ENCODE results near the gene FNBP1. TPM values are rescaled to one million over a fixed set of nuclear protein-coding genes. Genes with fewer than 3 reads are reported as not detected.

FNBP1 gene
- total RNA-seq, 1 donor from 2014 or later: 63.5 TPM

GRCh38 chr9:129875687-129876395 lies 167.1 kb downstream of the FNBP1 start:
- Histone ChIP-seq H3K27me3 (ENCODE audit: insufficient read depth, low read length) (no peaks in the 10 kb centered on the region), H3K4me2 (ENCODE audit: low read length) (no peak overlapping the region), H2AFZ (ENCODE audit: low read depth, low read length) (no peak overlapping the region), H3K4me3 (ENCODE audit: insufficient read depth, low read depth, low read length) (no peak overlapping the region), H3K9ac (ENCODE audit: low read length) (no peak overlapping the region), H3K9me3 (ENCODE audit: insufficient read depth, low read depth, low read length) (no peaks in the 10 kb centered on the region), H3K36me3 (ENCODE audit: insufficient read depth, low read length) (peaks cover 2% of the 10 kb centered on the region), H3K79me2 (ENCODE audit: insufficient read depth, low read length) (no peaks in the 10 kb centered on the region), H3K27ac (ENCODE audit: low read depth, low read length) (no peak overlapping the region), H4K20me1 (ENCODE audit: insufficient read depth, low read length) (peaks cover 2% of the 10 kb centered on the region), H3K4me1 (ENCODE audit: insufficient read depth, low read length) (peaks cover 5% of the 10 kb centered on the region)
- H3K36me3 Mint-ChIP-seq (ENCODE audit: low read depth, unreplicated experiment): peaks cover 18% of the 10 kb centered on the region
- FAIRE-seq (no peak), DNase-seq (ENCODE audit: low read depth) (no peak)
- no peak overlapping the region for H3K4me3 Mint-ChIP-seq (ENCODE audit: unreplicated experiment)
- no peaks in the 10 kb centered on the region for H3K9me3 Mint-ChIP-seq (ENCODE audit: unreplicated experiment)
- no peaks in the 10 kb centered on the region for H3K4me1 Mint-ChIP-seq (ENCODE audit: low read depth, unreplicated experiment)
- TF ChIP-seq CTCF (IDR thresholded peaks at IDR 0.05; ENCODE audit: insufficient read depth, low read depth, low read length): no peak
- no peak for TF ChIP-seq EZH2 (IDR thresholded peaks at IDR 0.05; ENCODE audit: insufficient read depth, low read length)
- H3K27me3 Mint-ChIP-seq (ENCODE audit: low read depth, unreplicated experiment): no peaks in the 10 kb centered on the region
- H3K27ac Mint-ChIP-seq (ENCODE audit: unreplicated experiment): no peak overlapping the region

- H3K4me3 Mint-ChIP-seq (ENCODE audit: unreplicated experiment): no peak overlapping the region
- no peak for TF ChIP-seq EZH2 (IDR thresholded peaks at IDR 0.05; ENCODE audit: insufficient read depth, low read length)
- TF ChIP-seq CTCF (IDR thresholded peaks at IDR 0.05; ENCODE audit: insufficient read depth, low read depth, low read length): no peak
- no peak overlapping the region for H3K27ac ChIP-seq (ENCODE audit: low read depth, low read length)
- H3K36me3 Mint-ChIP-seq (ENCODE audit: low read depth, unreplicated experiment): peaks cover 15% of the 10 kb centered on the region
- no peaks in the 10 kb centered on the region for H3K27me3 Mint-ChIP-seq (ENCODE audit: low read depth, unreplicated experiment)
- no peaks in the 10 kb centered on the region for H3K27me3 ChIP-seq (ENCODE audit: insufficient read depth, low read length)
- H3K79me2 ChIP-seq (ENCODE audit: insufficient read depth, low read length): no peaks in the 10 kb centered on the region
- H3K36me3 ChIP-seq (ENCODE audit: insufficient read depth, low read length): peaks cover 2% of the 10 kb centered on the region
- no peak overlapping the region for H3K4me2 ChIP-seq (ENCODE audit: low read length)
- H3K4me3 ChIP-seq (ENCODE audit: insufficient read depth, low read depth, low read length): no peak overlapping the region
- no peak overlapping the region for H2AFZ ChIP-seq (ENCODE audit: low read depth, low read length)
- DNase-seq (ENCODE audit: low read depth) (no peak), FAIRE-seq (no peak)
- no peak overlapping the region for H3K9ac ChIP-seq (ENCODE audit: low read length)
- H3K4me1 ChIP-seq (ENCODE audit: insufficient read depth, low read length): no peaks in the 10 kb centered on the region
- no peaks in the 10 kb centered on the region for H4K20me1 ChIP-seq (ENCODE audit: insufficient read depth, low read length)
- no peaks in the 10 kb centered on the region for H3K9me3 Mint-ChIP-seq (ENCODE audit: unreplicated experiment)
- no peaks in the 10 kb centered on the region for H3K4me1 Mint-ChIP-seq (ENCODE audit: low read depth, unreplicated experiment)
- H3K9me3 ChIP-seq (ENCODE audit: insufficient read depth, low read depth, low read length): no peaks in the 10 kb centered on the region
- no peak overlapping the region for H3K27ac Mint-ChIP-seq (ENCODE audit: unreplicated experiment)
These were observed 167.8 kb downstream of the FNBP1 start for GRCh38 chr9:129875181-129875611.
